Suprapubic skin (tissue), 4 donors: ENCODE data around the gene EXOSC7. TPM values are rescaled to one million over a fixed set of nuclear protein-coding genes. Genes with fewer than 3 reads are reported as not detected.

Experiments used
- DNase-seq, 2 donors: peaks; one replicate each; pipeline ENCODE4 v3.0.0-alpha.2; 2019; ENCODE audit warnings: low spot score in 2 of 2
- H3K27ac ChIP-seq: fragments of 200-600 bp; sonication (generic); one replicate; pipeline ENCODE4 v1.5.1; 2019
- H3K27me3 ChIP-seq: fragments of 200-600 bp; sonication (generic); one replicate; pipeline ENCODE4 v1.5.1; 2019
- H3K36me3 ChIP-seq: fragments of 200-600 bp; sonication (generic); one replicate; pipeline ENCODE4 v1.5.1; 2019
- H3K4me1 ChIP-seq: fragments of 200-600 bp; sonication (generic); one replicate; pipeline ENCODE4 v1.5.1; 2019
- H3K4me3 ChIP-seq: fragments of 200-600 bp; sonication (generic); one replicate; pipeline ENCODE4 v1.5.1; 2019; ENCODE audit warnings: mild to moderate bottlenecking
- H3K9me3 ChIP-seq: fragments of 200-600 bp; sonication (generic); one replicate; pipeline ENCODE4 v1.5.1; 2019
- EP300 ChIP-seq: sonication (generic); formaldehyde crosslinking; IDR thresholded peaks from one replicate; pipeline ENCODE4 v1.6.1; 2017; ENCODE audit warnings: antibody characterized with exemption
- POLR2A ChIP-seq, 2 donors: fragments of 450-650 bp; IDR thresholded peaks; one replicate each; pipeline ENCODE4 v1.6.1; 2017; ENCODE audit warnings: antibody characterized with exemption in 2 of 2, mild to moderate bottlenecking in 2 of 2, moderate library complexity in 2 of 2
- POLR2AphosphoS5 ChIP-seq, 3 donors: sonication (generic); formaldehyde crosslinking; IDR thresholded peaks; one replicate each; pipeline ENCODE4 v1.6.1; 2017; ENCODE audit warnings: antibody characterized with exemption in 3 of 3
- WGBS: methylation state at CpG from one replicate; pipeline ENCODE4 v1.1.5; 2018; 5-methylcytosine and 5-hydroxymethylcytosine counted together
- total RNA-seq, 4 donors: library from RNA; depleted of rRNA; stranded (reverse); fragments of >200 nt; gene quantifications; one replicate each; pipeline ENCODE4 v1.1.0, GENCODE V29; 2016
- TF ChIP-seq, protein P1 (sequence below), 2 donors: fragments of 200-600 bp in 1 of 2; fragments of 450-650 bp in 1 of 2; sonication (generic) in 1 of 2; IDR thresholded peaks; one replicate each; pipeline ENCODE4 v1.5.1; 2016 to 2019; ENCODE audit warnings: antibody characterized with exemption in 2 of 2, mild to moderate bottlenecking in 1 of 2, moderate library complexity in 1 of 2

Gene EXOSC7
- total RNA-seq, 4 donors from 2014 or later: 72.1 to 216 (median 88.7) TPM

DNA sequence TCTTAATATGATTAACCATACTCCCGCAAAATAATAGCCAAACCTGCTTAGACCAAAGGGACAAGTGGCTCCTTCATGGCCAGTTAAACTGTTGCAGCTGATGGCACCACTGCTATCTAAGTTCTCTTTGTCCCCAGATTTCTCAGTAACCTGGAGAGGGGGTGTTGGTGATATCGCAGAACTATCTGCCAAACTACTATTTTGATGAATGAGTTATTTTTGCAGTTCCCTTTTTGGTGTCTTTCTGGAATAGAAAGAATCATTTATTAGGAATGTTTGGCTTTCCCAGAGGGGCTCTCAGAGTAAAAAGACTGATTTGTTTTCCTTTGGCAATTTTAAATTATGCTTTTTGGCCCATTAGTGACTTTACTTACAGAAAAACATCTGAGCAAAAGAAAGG, 83.1 kb downstream of the EXOSC7 start:
- no peaks in the 10 kb centered on the region for H3K36me3 ChIP-seq
- peaks cover 30% of the 10 kb centered on the region for H3K4me1 ChIP-seq
- 92% methylated on average over 2 of the region's 2 CpGs for WGBS
- no peak overlapping the region for H3K27ac ChIP-seq
- no peaks in the 10 kb centered on the region for H3K9me3 ChIP-seq
- H3K4me3 ChIP-seq: no peak overlapping the region
- no peaks in the 10 kb centered on the region for H3K27me3 ChIP-seq
- TF ChIP-seq POLR2AphosphoS5 (IDR thresholded peaks at IDR 0.05): no peak
- no peak for TF ChIP-seq POLR2A (IDR thresholded peaks at IDR 0.05)
- TF ChIP-seq EP300: no peak
- TF ChIP-seq, protein P1, sequence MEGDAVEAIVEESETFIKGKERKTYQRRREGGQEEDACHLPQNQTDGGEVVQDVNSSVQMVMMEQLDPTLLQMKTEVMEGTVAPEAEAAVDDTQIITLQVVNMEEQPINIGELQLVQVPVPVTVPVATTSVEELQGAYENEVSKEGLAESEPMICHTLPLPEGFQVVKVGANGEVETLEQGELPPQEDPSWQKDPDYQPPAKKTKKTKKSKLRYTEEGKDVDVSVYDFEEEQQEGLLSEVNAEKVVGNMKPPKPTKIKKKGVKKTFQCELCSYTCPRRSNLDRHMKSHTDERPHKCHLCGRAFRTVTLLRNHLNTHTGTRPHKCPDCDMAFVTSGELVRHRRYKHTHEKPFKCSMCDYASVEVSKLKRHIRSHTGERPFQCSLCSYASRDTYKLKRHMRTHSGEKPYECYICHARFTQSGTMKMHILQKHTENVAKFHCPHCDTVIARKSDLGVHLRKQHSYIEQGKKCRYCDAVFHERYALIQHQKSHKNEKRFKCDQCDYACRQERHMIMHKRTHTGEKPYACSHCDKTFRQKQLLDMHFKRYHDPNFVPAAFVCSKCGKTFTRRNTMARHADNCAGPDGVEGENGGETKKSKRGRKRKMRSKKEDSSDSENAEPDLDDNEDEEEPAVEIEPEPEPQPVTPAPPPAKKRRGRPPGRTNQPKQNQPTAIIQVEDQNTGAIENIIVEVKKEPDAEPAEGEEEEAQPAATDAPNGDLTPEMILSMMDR (IDR thresholded peaks at IDR 0.05): no peak
- DNase-seq: no peak

DNA sequence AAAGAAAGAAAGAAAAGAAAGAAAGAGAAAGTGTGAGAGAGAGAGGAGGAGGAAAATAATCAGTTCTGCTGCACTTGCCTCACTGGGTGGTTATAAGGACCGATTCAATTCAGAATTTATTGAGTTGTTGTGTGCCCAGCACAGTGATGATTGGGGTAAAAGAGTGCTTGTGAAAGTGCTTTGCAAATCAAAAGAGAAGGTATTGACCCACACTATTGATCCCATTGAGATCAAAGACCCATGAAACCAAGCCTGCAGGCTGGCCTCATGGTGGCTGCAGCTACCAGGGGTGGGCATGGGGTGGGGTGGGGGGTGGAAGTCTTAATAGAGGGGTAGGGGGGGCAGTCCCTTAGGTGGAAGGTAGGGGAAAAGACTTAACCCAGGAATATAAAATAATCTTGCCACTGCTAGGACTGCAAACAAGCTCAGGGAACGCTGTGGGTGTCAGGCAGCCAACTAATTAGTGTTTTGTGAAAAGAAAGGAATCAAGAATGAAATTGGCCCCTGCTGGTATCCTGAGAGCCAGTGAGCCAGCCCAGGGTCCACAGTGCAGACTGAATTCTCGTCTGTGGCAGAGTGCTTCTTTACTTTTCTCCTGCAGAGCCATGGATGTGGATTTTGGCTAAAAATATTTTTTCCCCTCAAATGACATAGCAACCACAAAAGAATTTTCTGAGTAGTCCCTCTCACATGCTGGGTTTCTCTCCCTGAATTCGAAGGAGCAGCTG, 84.3 kb downstream of the EXOSC7 start:
- H3K27ac ChIP-seq: no peak overlapping the region
- H3K4me1 ChIP-seq: peaks cover 30% of the 10 kb centered on the region
- TF ChIP-seq, protein P1 (IDR thresholded peaks at IDR 0.05): no peak
- no peak for TF ChIP-seq POLR2A (IDR thresholded peaks at IDR 0.05)
- DNase-seq: no peak
- no peaks in the 10 kb centered on the region for H3K27me3 ChIP-seq
- H3K9me3 ChIP-seq: no peaks in the 10 kb centered on the region
- WGBS: 69% methylated on average over 4 of the region's 4 CpGs
- no peak overlapping the region for H3K4me3 ChIP-seq
- no peaks in the 10 kb centered on the region for H3K36me3 ChIP-seq

Other genes with a start within 250 kb of the EXOSC7 start
- 1 to 10 TPM; 1.4 to 4.0 (median 2.3) TPM for gene ZNF501, start 246.6 kb upstream of the EXOSC7 start, total RNA-seq
- gene KIAA1143, start 214.6 kb upstream of the EXOSC7 start, total RNA-seq: 10 to 100 TPM; 20.6 to 27.4 (median 22.7) TPM
- gene KIF15, start 214.4 kb upstream of the EXOSC7 start, total RNA-seq: 1 to 10 TPM; 1.1 to 4.8 (median 2.1) TPM
- 10 to 100 TPM; 15.9 to 27.2 (median 20.8) TPM for gene TMEM42, start 114.3 kb upstream of the EXOSC7 start, total RNA-seq
- gene TGM4, start 101.6 kb upstream of the EXOSC7 start, total RNA-seq: under 1 TPM in 2 of 4 donors, not detected in 2; 0.30 to 0.56 TPM
- gene ZDHHC3, start 70 bp upstream of the EXOSC7 start, total RNA-seq: 100 to 1,000 TPM; 143 to 311 (median 175) TPM
- 10 to 100 TPM; 27.4 to 42.3 (median 29.3) TPM for gene CLEC3B, start 50.1 kb downstream of the EXOSC7 start, total RNA-seq
- 10 to 100 TPM; 77.4 to 85.6 (median 80.3) TPM for gene CDCP1, start 170.1 kb downstream of the EXOSC7 start, total RNA-seq